OCI-LY7 (cell line): ENCODE results near the gene AMFR. TPM values are rescaled to one million over a fixed set of nuclear protein-coding genes. Genes with fewer than 3 reads are reported as not detected.

ENCODE experiments used
- BruUV-seq: library from RNA; stranded (reverse); fragments of 400-500 nt; replicated peaks from 2 replicates; lab custom pipeline; 2021; lab: Mats Ljungman, UMichigan
- CTCF ChIA-PET: fragments of 300-600 bp; sonication (Branson Sonifier 250); formaldehyde crosslinking; loops from one replicate; lab custom pipeline; 2022; ENCODE audit warnings: antibody characterized with exemption; ENCODE audit not compliant: unreplicated experiment; lab: Charles Lee
- POLR2A ChIA-PET: fragments of 300-600 bp; sonication (Branson Sonifier 250); formaldehyde crosslinking; loops from one replicate; lab custom pipeline; 2022; ENCODE audit warnings: antibody characterized with exemption; lab: Charles Lee
- DNase-seq: peaks from one replicate; pipeline ENCODE4 v3.0.0-alpha.2; 2015; ENCODE audit warnings: low spot score
- H2AFZ ChIP-seq: fragments of 200-600 bp; sonication (generic), shearing (Covaris generic); 2 replicates; pipeline ENCODE4 v1.6.1; 2014; ENCODE audit warnings: mild to moderate bottlenecking, antibody characterized with exemption, low read length, moderate library complexity
- H3K27ac ChIP-seq: fragments of 200-600 bp; sonication (generic); 2 replicates; pipeline ENCODE4 v1.5.1; 2014; ENCODE audit warnings: mixed run types, low read depth, mild to moderate bottlenecking, moderate library complexity, low read length, inconsistent platforms; ENCODE audit not compliant: poor library complexity, severe bottlenecking
- H3K36me3 ChIP-seq: fragments of 200-600 bp; sonication (generic); 2 replicates; pipeline ENCODE4 v1.6.1; 2014; ENCODE audit warnings: mild to moderate bottlenecking, antibody characterized with exemption, low read length, moderate library complexity, mixed read lengths; ENCODE audit not compliant: insufficient read depth
- H3K4me1 ChIP-seq: fragments of 200-600 bp; sonication (generic); 2 replicates; pipeline ENCODE4 v1.5.1; 2014; ENCODE audit warnings: mild to moderate bottlenecking, low read length; ENCODE audit not compliant: insufficient read depth, poor library complexity, severe bottlenecking
- H3K4me2 ChIP-seq: fragments of 200-600 bp; sonication (generic); 2 replicates; pipeline ENCODE4 v1.6.1; 2014; ENCODE audit warnings: mild to moderate bottlenecking, low read length
- H3K4me3 ChIP-seq: fragments of 200-600 bp; sonication (generic); 2 replicates; pipeline ENCODE4 v1.5.1; 2014; ENCODE audit warnings: mild to moderate bottlenecking, low read depth, low read length; ENCODE audit not compliant: poor library complexity, severe bottlenecking
- H3K79me2 ChIP-seq: fragments of 200-600 bp; sonication (generic); 2 replicates; pipeline ENCODE4 v1.6.1; 2016; ENCODE audit warnings: low read depth, mild to moderate bottlenecking, low read length, moderate library complexity, mixed read lengths; ENCODE audit not compliant: insufficient read depth
- H3K9me2 ChIP-seq: fragments of 200-600 bp; sonication (generic); 2 replicates; pipeline ENCODE4 v1.6.1; 2016; ENCODE audit warnings: mild to moderate bottlenecking, low read length, mixed read lengths; ENCODE audit not compliant: insufficient read depth
- H3K9me3 ChIP-seq: fragments of 200-600 bp; sonication (generic); 2 replicates; pipeline ENCODE4 v1.6.1; 2014; ENCODE audit warnings: mild to moderate bottlenecking, mixed run types, low read length, mixed read lengths
- H4K20me1 ChIP-seq: fragments of 200-600 bp; sonication (generic); 2 replicates; pipeline ENCODE4 v1.6.1; 2014; ENCODE audit warnings: mild to moderate bottlenecking, antibody characterized with exemption, low read length, moderate library complexity, mixed read lengths; ENCODE audit not compliant: insufficient read depth
- CTCF ChIP-seq: fragments of 200-600 bp; sonication (generic); conservative IDR thresholded peaks from 2 replicates; pipeline ENCODE4 v1.5.1; 2014; ENCODE audit warnings: mild to moderate bottlenecking, antibody characterized with exemption, low read length, moderate library complexity, mixed read lengths
- EZH2phosphoT487 ChIP-seq: fragments of 200-600 bp; sonication (generic); IDR thresholded peaks from 2 replicates; pipeline ENCODE4 v1.6.1; 2018; ENCODE audit warnings: low read depth, borderline replicate concordance, mild to moderate bottlenecking, mixed run types, antibody characterized with exemption, low read length, moderate library complexity, mixed read lengths
- intact Hi-C: fragments of 100-400 bp; cut with micrococcal nuclease; formaldehyde crosslinking; loops from one replicate; pipeline ENCODE4 v1.10.0; 2022; ENCODE audit not compliant: unreplicated experiment
- total RNA-seq, 2 experiments: library from RNA; depleted of rRNA in 1 of 2; stranded (reverse); fragments of >200 nt in 1 of 2; shearing (Covaris generic) in 1 of 2; gene quantifications; 2 replicates each; pipeline ENCODE4 v1.2.3, GENCODE V29; 2014 to 2022

The AMFR gene
- total RNA-seq, 2 experiments from 2014 or later = 87.7 to 101 TPM

GRCh38 chr16:56357241-56357764 lies 68.0 kb downstream of the AMFR start:
- CTCF ChIA-PET = interaction anchor here (1.3 kb wide), 1 partner anchor 39 kb away, joined by 3 read pairs; no protein-coding TSS in a partner anchor
- intact Hi-C loops = no loop called here
- DNase-seq = no peak
- TF ChIP-seq EZH2phosphoT487 = no peak
- no peak for TF ChIP-seq CTCF
- Histone ChIP-seq H3K79me2 (no peaks in the 10 kb centered on the region), H3K4me1 (peaks cover 11% of the 10 kb centered on the region), H3K4me3 (peak overlapping the region; percentile 46), H4K20me1 (no peaks in the 10 kb centered on the region), H3K9me3 (no peaks in the 10 kb centered on the region), H3K4me2 (peak overlapping the region; percentile 74), H3K9me2 (no peaks in the 10 kb centered on the region), H3K36me3 (peaks cover 10% of the 10 kb centered on the region; the same call in 1 of the 2 replicates), H3K27ac (no peak overlapping the region), H2AFZ (no peak overlapping the region; the same call in 1 of the 2 replicates)
- POLR2A ChIA-PET = no interaction called here
- BruUV-seq = no TSS peak

GRCh38 chr16:56356276-56357240 lies 68.8 kb downstream of the AMFR start:
- ChIA-PET CTCF (interaction anchor here (0.6 to 1.3 kb wide), 4 partner anchors 25 to 346 kb away, joined by 3 read pairs; no protein-coding TSS in a partner anchor), POLR2A (no interaction called here)
- Histone ChIP-seq H3K9me3 (no peaks in the 10 kb centered on the region), H3K4me3 (peak overlapping the region; percentile 46), H3K79me2 (no peaks in the 10 kb centered on the region), H3K27ac (no peak overlapping the region), H4K20me1 (no peaks in the 10 kb centered on the region), H3K4me2 (peak overlapping the region; percentile 74), H3K4me1 (peaks cover 11% of the 10 kb centered on the region), H2AFZ (peak overlapping the region; percentile 37; the same call in 1 of the 2 replicates), H3K36me3 (peaks cover 6% of the 10 kb centered on the region; the same call in 1 of the 2 replicates), H3K9me2 (no peaks in the 10 kb centered on the region)
- peak; percentile 89 for TF ChIP-seq CTCF
- TF ChIP-seq EZH2phosphoT487 = no peak
- DNase-seq = peak; percentile 81
- BruUV-seq = no TSS peak
- intact Hi-C loops = loop anchor here (1.0 kb wide), 1 partner anchor 346 kb away; no protein-coding TSS in a partner anchor
